AG04450 (cell line): ENCODE results near the gene UMAD1. TPM values are rescaled to one million over a fixed set of nuclear protein-coding genes. Genes with fewer than 3 reads are reported as not detected.

Experiments used
- CTCF ChIA-PET: fragments of 300-600, 350-600 bp; formaldehyde crosslinking; extraction: SDS; loops from one replicate; lab custom pipeline; 2022; ENCODE audit warnings: antibody characterized with exemption, inconsistent platforms; lab: Charles Lee
- POLR2A ChIA-PET: fragments of 350-600 bp; formaldehyde crosslinking; extraction: SDS; loops from one replicate; lab custom pipeline; 2021; ENCODE audit warnings: antibody characterized with exemption, inconsistent platforms; lab: Yijun Ruan, JAX
- DNase-seq: peaks from one replicate; pipeline ENCODE4 v3.0.0-alpha.2; 2011; ENCODE audit warnings: low read depth, low spot score
- H3K27ac ChIP-seq: one replicate; pipeline ENCODE4 v1.5.1; 2012; ENCODE audit warnings: low read depth, low read length, control low read depth
- H3K27me3 ChIP-seq: one replicate; pipeline ENCODE4 v1.6.0; 2012; ENCODE audit warnings: low read length; ENCODE audit not compliant: control insufficient read depth, insufficient read depth
- H3K4me3 ChIP-seq: 2 replicates; pipeline ENCODE4 v1.5.1; 2011; ENCODE audit warnings: mild to moderate bottlenecking, low read depth, low read length, control low read depth
- H3K9me3 ChIP-seq: 2 replicates; pipeline ENCODE4 v1.5.1; 2012; ENCODE audit warnings: low read length; ENCODE audit not compliant: control insufficient read depth, insufficient read depth
- polyA plus RNA-seq: library from polyadenylated mRNA; depleted of rRNA; stranded (reverse); fragments of >200 nt; gene quantifications from 2 replicates; pipeline ENCODE4 v1.2.3, GENCODE V29; 2011
- TF ChIP-seq, protein P1 (sequence below): IDR thresholded peaks from 2 replicates; pipeline ENCODE4 v1.5.1; 2011; ENCODE audit warnings: low read depth, low read length, control low read depth, inconsistent platforms

UMAD1 gene
- polyA plus RNA-seq, 1 experiment: 22.8 TPM

GRCh38 chr7:7876419-7876818 lies 235.9 kb downstream of the UMAD1 start:
- TF ChIP-seq, protein P1, sequence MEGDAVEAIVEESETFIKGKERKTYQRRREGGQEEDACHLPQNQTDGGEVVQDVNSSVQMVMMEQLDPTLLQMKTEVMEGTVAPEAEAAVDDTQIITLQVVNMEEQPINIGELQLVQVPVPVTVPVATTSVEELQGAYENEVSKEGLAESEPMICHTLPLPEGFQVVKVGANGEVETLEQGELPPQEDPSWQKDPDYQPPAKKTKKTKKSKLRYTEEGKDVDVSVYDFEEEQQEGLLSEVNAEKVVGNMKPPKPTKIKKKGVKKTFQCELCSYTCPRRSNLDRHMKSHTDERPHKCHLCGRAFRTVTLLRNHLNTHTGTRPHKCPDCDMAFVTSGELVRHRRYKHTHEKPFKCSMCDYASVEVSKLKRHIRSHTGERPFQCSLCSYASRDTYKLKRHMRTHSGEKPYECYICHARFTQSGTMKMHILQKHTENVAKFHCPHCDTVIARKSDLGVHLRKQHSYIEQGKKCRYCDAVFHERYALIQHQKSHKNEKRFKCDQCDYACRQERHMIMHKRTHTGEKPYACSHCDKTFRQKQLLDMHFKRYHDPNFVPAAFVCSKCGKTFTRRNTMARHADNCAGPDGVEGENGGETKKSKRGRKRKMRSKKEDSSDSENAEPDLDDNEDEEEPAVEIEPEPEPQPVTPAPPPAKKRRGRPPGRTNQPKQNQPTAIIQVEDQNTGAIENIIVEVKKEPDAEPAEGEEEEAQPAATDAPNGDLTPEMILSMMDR: no peak
- ChIA-PET CTCF (no interaction called here), POLR2A (no interaction called here)
- Histone ChIP-seq H3K9me3 (no peaks in the 10 kb centered on the region), H3K4me3 (no peak overlapping the region), H3K27me3 (no peaks in the 10 kb centered on the region), H3K27ac (no peak overlapping the region)
- no peak for DNase-seq

- Histone ChIP-seq H3K9me3 (no peaks in the 10 kb centered on the region), H3K27ac (no peak overlapping the region), H3K27me3 (no peaks in the 10 kb centered on the region), H3K4me3 (no peak overlapping the region)
- DNase-seq: no peak
- CTCF ChIA-PET: no interaction called here
- POLR2A ChIA-PET: no interaction called here
- TF ChIP-seq, protein P1: no peak
These were observed 241.0 kb downstream of the UMAD1 start for GRCh38 chr7:7881581-7881980.

DNA sequence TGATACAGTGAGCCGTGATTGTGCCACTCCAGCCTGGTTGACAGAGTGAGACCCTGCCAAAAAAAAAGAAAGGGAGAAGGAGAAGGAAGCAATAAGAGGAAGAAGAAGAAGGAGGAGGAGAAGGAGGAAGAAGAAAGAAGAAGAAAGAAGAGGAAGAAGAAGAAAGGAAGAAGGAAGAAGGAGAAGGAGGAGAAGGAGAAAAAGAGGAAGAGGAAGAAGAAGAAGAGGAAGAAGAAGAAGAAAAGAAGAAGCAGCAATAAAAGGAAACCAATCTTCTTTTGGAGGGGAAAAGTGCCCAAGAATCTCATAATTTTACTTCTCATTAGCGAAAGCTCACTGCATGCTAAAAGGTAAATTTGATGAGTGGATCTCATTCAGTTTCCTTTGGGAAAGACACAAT lies 242.3 kb downstream of the UMAD1 start:
- no peak overlapping the region for H3K4me3 ChIP-seq
- no peaks in the 10 kb centered on the region for H3K9me3 ChIP-seq
- TF ChIP-seq, protein P1: no peak
- CTCF ChIA-PET: no interaction called here
- no peaks in the 10 kb centered on the region for H3K27me3 ChIP-seq
- H3K27ac ChIP-seq: no peak overlapping the region
- POLR2A ChIA-PET: no interaction called here
- DNase-seq: no peak

DNA sequence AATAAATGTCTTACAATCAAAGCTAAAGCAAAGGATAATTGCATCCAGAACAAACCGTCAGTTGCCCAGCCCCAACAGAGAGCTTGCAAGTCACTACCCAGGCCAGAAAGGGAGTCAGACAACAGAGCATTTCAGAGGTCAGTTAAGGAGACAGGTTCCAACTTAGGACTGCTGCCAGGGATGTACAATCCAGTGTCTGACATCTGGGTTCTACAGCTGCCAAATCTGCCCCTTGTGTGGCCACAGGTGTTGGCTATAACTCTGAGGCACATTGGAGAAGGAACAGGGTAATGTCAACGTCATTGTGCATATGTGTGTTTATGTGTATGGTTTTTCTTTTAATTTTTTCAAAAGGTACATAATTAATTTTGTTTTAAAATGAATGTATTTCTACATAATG lies 242.8 kb downstream of the UMAD1 start:
- Histone ChIP-seq H3K27ac (no peak overlapping the region), H3K27me3 (no peaks in the 10 kb centered on the region), H3K9me3 (no peaks in the 10 kb centered on the region), H3K4me3 (no peak overlapping the region)
- TF ChIP-seq, protein P1: no peak
- ChIA-PET CTCF (no interaction called here), POLR2A (no interaction called here)
- no peak for DNase-seq

- ChIA-PET POLR2A (no interaction called here), CTCF (no interaction called here)
- TF ChIP-seq, protein P1: no peak
- no peak for DNase-seq
- no peaks in the 10 kb centered on the region for H3K27me3 ChIP-seq
- H3K27ac ChIP-seq: no peak overlapping the region
- H3K4me3 ChIP-seq: no peak overlapping the region
- H3K9me3 ChIP-seq: no peaks in the 10 kb centered on the region
These were observed 244.3 kb downstream of the UMAD1 start for GRCh38 chr7:7884855-7885254.
